Activated CD4-positive, alpha-beta T cell treated with anti-CD3 and anti-CD28 coated beads for 24 hours (primary cell): ENCODE data around the gene PCGF5.

Experiments
- DNase-seq, 2 donors: peaks; one replicate each; pipeline ENCODE4 v3.0.0-alpha.2; 2020; ENCODE audit warnings: low read depth in 2 of 2

PCGF5 gene

GRCh38 chr10:91328320-91328984 is 108.0 kb downstream of the PCGF5 start:
- DNase-seq: no peak
